OCI-LY7 (cell line): ENCODE measurements around the gene CLEC4G. TPM values are rescaled to one million over a fixed set of nuclear protein-coding genes. Genes with fewer than 3 reads are reported as not detected.

Source experiments
- BruUV-seq: library from RNA; stranded (reverse); fragments of 400-500 nt; replicated peaks from 2 replicates; lab custom pipeline; 2021; lab: Mats Ljungman, UMichigan
- CTCF ChIA-PET: fragments of 300-600 bp; sonication (Branson Sonifier 250); formaldehyde crosslinking; loops from one replicate; lab custom pipeline; 2022; ENCODE audit warnings: antibody characterized with exemption; ENCODE audit not compliant: unreplicated experiment; lab: Charles Lee
- POLR2A ChIA-PET: fragments of 300-600 bp; sonication (Branson Sonifier 250); formaldehyde crosslinking; loops from one replicate; lab custom pipeline; 2022; ENCODE audit warnings: antibody characterized with exemption; lab: Charles Lee
- DNase-seq: peaks from one replicate; pipeline ENCODE4 v3.0.0-alpha.2; 2015; ENCODE audit warnings: low spot score
- H2AFZ ChIP-seq: fragments of 200-600 bp; sonication (generic), shearing (Covaris generic); 2 replicates; pipeline ENCODE4 v1.6.1; 2014; ENCODE audit warnings: mild to moderate bottlenecking, antibody characterized with exemption, low read length, moderate library complexity
- H3K27ac ChIP-seq: fragments of 200-600 bp; sonication (generic); 2 replicates; pipeline ENCODE4 v1.5.1; 2014; ENCODE audit warnings: mixed run types, low read depth, mild to moderate bottlenecking, moderate library complexity, low read length, inconsistent platforms; ENCODE audit not compliant: poor library complexity, severe bottlenecking
- H3K36me3 ChIP-seq: fragments of 200-600 bp; sonication (generic); 2 replicates; pipeline ENCODE4 v1.6.1; 2014; ENCODE audit warnings: mild to moderate bottlenecking, antibody characterized with exemption, low read length, moderate library complexity, mixed read lengths; ENCODE audit not compliant: insufficient read depth
- H3K4me1 ChIP-seq: fragments of 200-600 bp; sonication (generic); 2 replicates; pipeline ENCODE4 v1.5.1; 2014; ENCODE audit warnings: mild to moderate bottlenecking, low read length; ENCODE audit not compliant: insufficient read depth, poor library complexity, severe bottlenecking
- H3K4me2 ChIP-seq: fragments of 200-600 bp; sonication (generic); 2 replicates; pipeline ENCODE4 v1.6.1; 2014; ENCODE audit warnings: mild to moderate bottlenecking, low read length
- H3K4me3 ChIP-seq: fragments of 200-600 bp; sonication (generic); 2 replicates; pipeline ENCODE4 v1.5.1; 2014; ENCODE audit warnings: mild to moderate bottlenecking, low read depth, low read length; ENCODE audit not compliant: poor library complexity, severe bottlenecking
- H3K79me2 ChIP-seq: fragments of 200-600 bp; sonication (generic); 2 replicates; pipeline ENCODE4 v1.6.1; 2016; ENCODE audit warnings: low read depth, mild to moderate bottlenecking, low read length, moderate library complexity, mixed read lengths; ENCODE audit not compliant: insufficient read depth
- H3K9me2 ChIP-seq: fragments of 200-600 bp; sonication (generic); 2 replicates; pipeline ENCODE4 v1.6.1; 2016; ENCODE audit warnings: mild to moderate bottlenecking, low read length, mixed read lengths; ENCODE audit not compliant: insufficient read depth
- H3K9me3 ChIP-seq: fragments of 200-600 bp; sonication (generic); 2 replicates; pipeline ENCODE4 v1.6.1; 2014; ENCODE audit warnings: mild to moderate bottlenecking, mixed run types, low read length, mixed read lengths
- H4K20me1 ChIP-seq: fragments of 200-600 bp; sonication (generic); 2 replicates; pipeline ENCODE4 v1.6.1; 2014; ENCODE audit warnings: mild to moderate bottlenecking, antibody characterized with exemption, low read length, moderate library complexity, mixed read lengths; ENCODE audit not compliant: insufficient read depth
- EZH2phosphoT487 ChIP-seq: fragments of 200-600 bp; sonication (generic); IDR thresholded peaks from 2 replicates; pipeline ENCODE4 v1.6.1; 2018; ENCODE audit warnings: low read depth, borderline replicate concordance, mild to moderate bottlenecking, mixed run types, antibody characterized with exemption, low read length, moderate library complexity, mixed read lengths
- intact Hi-C: fragments of 100-400 bp; cut with micrococcal nuclease; formaldehyde crosslinking; loops from one replicate; pipeline ENCODE4 v1.10.0; 2022; ENCODE audit not compliant: unreplicated experiment
- total RNA-seq, 2 experiments: library from RNA; depleted of rRNA in 1 of 2; stranded (reverse); fragments of >200 nt in 1 of 2; shearing (Covaris generic) in 1 of 2; gene quantifications; 2 replicates each; pipeline ENCODE4 v1.2.3, GENCODE V29; 2014 to 2022
- TF ChIP-seq, protein P1 (sequence below): fragments of 200-600 bp; sonication (generic); conservative IDR thresholded peaks from 2 replicates; pipeline ENCODE4 v1.5.1; 2014; ENCODE audit warnings: mild to moderate bottlenecking, antibody characterized with exemption, low read length, moderate library complexity, mixed read lengths

Gene CLEC4G
- total RNA-seq, 2 experiments from 2014 or later = not detected

- no peak for DNase-seq
- Histone ChIP-seq H3K4me1 (peaks cover 11% of the 10 kb centered on the region), H3K4me2 (no peak overlapping the region), H2AFZ (no peak overlapping the region), H3K9me3 (no peaks in the 10 kb centered on the region), H3K79me2 (no peaks in the 10 kb centered on the region), H4K20me1 (no peaks in the 10 kb centered on the region), H3K36me3 (no peaks in the 10 kb centered on the region), H3K4me3 (no peak overlapping the region), H3K9me2 (no peaks in the 10 kb centered on the region), H3K27ac (no peak overlapping the region)
- ChIA-PET CTCF (no interaction called here), POLR2A (interaction anchor here (0.5 to 1.3 kb wide), 3 partner anchors 39 to 332 kb away, joined by 3 to 8 read pairs (median 4); no protein-coding TSS in a partner anchor)
- intact Hi-C loops = no loop called here
- TF ChIP-seq, protein P1, sequence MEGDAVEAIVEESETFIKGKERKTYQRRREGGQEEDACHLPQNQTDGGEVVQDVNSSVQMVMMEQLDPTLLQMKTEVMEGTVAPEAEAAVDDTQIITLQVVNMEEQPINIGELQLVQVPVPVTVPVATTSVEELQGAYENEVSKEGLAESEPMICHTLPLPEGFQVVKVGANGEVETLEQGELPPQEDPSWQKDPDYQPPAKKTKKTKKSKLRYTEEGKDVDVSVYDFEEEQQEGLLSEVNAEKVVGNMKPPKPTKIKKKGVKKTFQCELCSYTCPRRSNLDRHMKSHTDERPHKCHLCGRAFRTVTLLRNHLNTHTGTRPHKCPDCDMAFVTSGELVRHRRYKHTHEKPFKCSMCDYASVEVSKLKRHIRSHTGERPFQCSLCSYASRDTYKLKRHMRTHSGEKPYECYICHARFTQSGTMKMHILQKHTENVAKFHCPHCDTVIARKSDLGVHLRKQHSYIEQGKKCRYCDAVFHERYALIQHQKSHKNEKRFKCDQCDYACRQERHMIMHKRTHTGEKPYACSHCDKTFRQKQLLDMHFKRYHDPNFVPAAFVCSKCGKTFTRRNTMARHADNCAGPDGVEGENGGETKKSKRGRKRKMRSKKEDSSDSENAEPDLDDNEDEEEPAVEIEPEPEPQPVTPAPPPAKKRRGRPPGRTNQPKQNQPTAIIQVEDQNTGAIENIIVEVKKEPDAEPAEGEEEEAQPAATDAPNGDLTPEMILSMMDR = no peak
- TF ChIP-seq EZH2phosphoT487 = no peak
- BruUV-seq = no TSS peak
Observed at GRCh38 chr19:7739211-7739755, 7.4 kb upstream of the CLEC4G start.

- POLR2A ChIA-PET = interaction anchor here (0.7 kb wide), 1 partner anchor 119 kb away, joined by 3 read pairs; no protein-coding TSS in a partner anchor
- Histone ChIP-seq H3K79me2 (no peaks in the 10 kb centered on the region), H3K27ac (no peak overlapping the region), H3K4me3 (no peak overlapping the region), H3K9me2 (no peaks in the 10 kb centered on the region), H4K20me1 (no peaks in the 10 kb centered on the region), H3K36me3 (no peaks in the 10 kb centered on the region), H3K4me1 (no peaks in the 10 kb centered on the region), H2AFZ (no peak overlapping the region), H3K4me2 (no peak overlapping the region), H3K9me3 (no peaks in the 10 kb centered on the region)
- CTCF ChIA-PET = no interaction called here
- TF ChIP-seq, protein P1 = no peak
- intact Hi-C loops = no loop called here
- no TSS peak for BruUV-seq
- no peak for DNase-seq
Observed at GRCh38 chr19:7738023-7738422, 6.1 kb upstream of the CLEC4G start.

- Histone ChIP-seq H3K27ac (no peak overlapping the region), H2AFZ (no peak overlapping the region), H3K4me1 (no peaks in the 10 kb centered on the region), H3K4me2 (no peak overlapping the region), H4K20me1 (no peaks in the 10 kb centered on the region), H3K9me2 (no peaks in the 10 kb centered on the region), H3K4me3 (no peak overlapping the region), H3K79me2 (no peaks in the 10 kb centered on the region), H3K9me3 (no peaks in the 10 kb centered on the region), H3K36me3 (no peaks in the 10 kb centered on the region)
- intact Hi-C loops = no loop called here
- ChIA-PET CTCF (no interaction called here), POLR2A (no interaction called here)
- no TSS peak for BruUV-seq
- no peak for DNase-seq
- TF ChIP-seq, protein P1 = no peak
- TF ChIP-seq EZH2phosphoT487 = no peak
Observed at GRCh38 chr19:7737215-7737614, 5.3 kb upstream of the CLEC4G start.
